HepG2 (cell line): ENCODE results near the gene SPCS2. TPM values are rescaled to one million over a fixed set of nuclear protein-coding genes. Genes with fewer than 3 reads are reported as not detected.

Source experiments
- ATAC-seq: fragments of 200-7000 bp; cut with Tn5 transposase; 3 replicates; pipeline ENCODE4 v1.9.1; 2020; ENCODE audit warnings: mild to moderate bottlenecking, moderate library complexity
- BruUV-seq: library from RNA; stranded (reverse); fragments of 400-500 nt; replicated peaks from 2 replicates; lab custom pipeline; 2021; lab: Mats Ljungman, UMichigan
- CTCF ChIA-PET: fragments of 300-600 bp; formaldehyde crosslinking; extraction: SDS; loops from one replicate; lab custom pipeline; 2021; ENCODE audit warnings: low total read pairs, inconsistent platforms, low intra/inter-chr PET ratio; lab: Yijun Ruan, JAX
- POLR2A ChIA-PET: fragments of 350-600 bp; sonication (Branson Sonifier 250); formaldehyde crosslinking; loops from one replicate; lab custom pipeline; 2020; ENCODE audit warnings: antibody characterized with exemption, inconsistent platforms; lab: Yijun Ruan, JAX
- DNase-seq: peaks from one replicate; pipeline ENCODE4 v3.0.0-alpha.2; 2015; ENCODE audit warnings: low spot score
- FAIRE-seq: peaks from 3 replicates; lab custom pipeline; 2011; peaks lifted over from hg19 to GRCh38; lab: Jason Lieb, UNC
- H2AFZ ChIP-seq: one replicate; pipeline ENCODE4 v1.6.1; 2011; ENCODE audit warnings: low read length, inconsistent platforms
- H3K27ac ChIP-seq: fragments of 300-600 bp; 3 replicates; pipeline ENCODE4 v1.8.0; 2011; ENCODE audit warnings: mixed run types, mild to moderate bottlenecking, mixed read lengths, low read length, inconsistent platforms; ENCODE audit not compliant: insufficient read depth; ENCODE audit errors: extremely low read length
- H3K27me3 ChIP-seq, 2 experiments: fragments of 200-600 bp in 1 of 2; 2 replicates in 1 of 2; 3 replicates in 1 of 2; pipeline versions ENCODE4 v1.6.0 to v1.8.0; 2011; ENCODE audit warnings: low read length in 2 of 2, mild to moderate bottlenecking in 2 of 2, moderate library complexity in 2 of 2, inconsistent platforms in 1 of 2; ENCODE audit not compliant: insufficient read depth in 2 of 2, control insufficient read depth in 1 of 2
- H3K36me3 ChIP-seq, 2 experiments: fragments of 200-600 bp in 1 of 2; replicated peaks in 1 of 2; 2 replicates in 1 of 2; 3 replicates in 1 of 2; pipeline versions ENCODE4 v1.5.1 to v1.8.0; 2011; ENCODE audit warnings: low read length in 2 of 2, inconsistent platforms in 1 of 2; ENCODE audit not compliant: insufficient read depth in 2 of 2, control insufficient read depth in 1 of 2
- H3K4me1 ChIP-seq: 2 replicates; pipeline ENCODE4 v1.5.1; 2012; ENCODE audit warnings: low read length, inconsistent platforms; ENCODE audit not compliant: insufficient read depth
- H3K4me2 ChIP-seq: 2 replicates; pipeline ENCODE4 v1.6.0; 2011; ENCODE audit warnings: low read depth, low read length, inconsistent platforms
- H3K4me3 ChIP-seq, 3 experiments: fragments of 200-600 bp in 1 of 3; sonication (generic), shearing (Covaris generic) in 1 of 3; replicated peaks in 1 of 3; 2 replicates each; pipeline ENCODE4 v1.5.1; 2011 to 2016; ENCODE audit warnings: low read length in 3 of 3, inconsistent platforms in 2 of 3, low read depth in 2 of 3, mild to moderate bottlenecking in 2 of 3, control low read depth in 1 of 3, mixed read lengths in 1 of 3; ENCODE audit not compliant: insufficient read depth in 1 of 3
- H3K79me2 ChIP-seq: one replicate; pipeline ENCODE4 v1.6.1; 2011; ENCODE audit warnings: low read length, inconsistent platforms; ENCODE audit not compliant: insufficient read depth
- H3K9ac ChIP-seq: 2 replicates; pipeline ENCODE4 v1.6.0; 2011; ENCODE audit warnings: mild to moderate bottlenecking, low read depth, low read length, inconsistent platforms; ENCODE audit not compliant: insufficient read depth
- H3K9me3 ChIP-seq: 2 replicates; pipeline ENCODE4 v1.5.1; 2012; ENCODE audit warnings: mild to moderate bottlenecking, low read length
- H4K20me1 ChIP-seq: 2 replicates; pipeline ENCODE4 v1.6.0; 2011; ENCODE audit warnings: inconsistent platforms, mild to moderate bottlenecking, low read length, moderate library complexity; ENCODE audit not compliant: insufficient read depth
- ARNT ChIP-seq: fragments of 450-650 bp; IDR thresholded peaks from 2 replicates; pipeline ENCODE4 v1.6.1; 2017
- BORCS8-MEF2B ChIP-seq: sonication (generic); formaldehyde crosslinking; IDR thresholded peaks from 2 replicates; pipeline ENCODE4 v1.8.0; 2022; ENCODE audit warnings: mild to moderate bottlenecking, missing genetic modification reagents
- GTF3A ChIP-seq: sonication (generic); formaldehyde crosslinking; conservative IDR thresholded peaks from 2 replicates; pipeline ENCODE4 v1.4.0; 2020; ENCODE audit warnings: mild to moderate bottlenecking, missing genetic modification reagents
- HMGA1 ChIP-seq: sonication (generic); formaldehyde crosslinking; conservative IDR thresholded peaks from 2 replicates; pipeline ENCODE4 v1.4.0; 2020; ENCODE audit warnings: missing genetic modification reagents
- HNRNPH1 ChIP-seq: fragments of 200-400 bp; formaldehyde crosslinking; optimal IDR thresholded peaks from 2 replicates; pipeline ENCODE3; 2017; ENCODE audit warnings: mild to moderate bottlenecking, low read depth, low read length
- KAT8 ChIP-seq: IDR thresholded peaks from 2 replicates; pipeline ENCODE4 v1.6.1; 2016; ENCODE audit warnings: missing genetic modification reagents, missing compliant biosample characterization
- MAFF ChIP-seq: IDR thresholded peaks from 2 replicates; pipeline ENCODE4 v1.6.1; 2011; ENCODE audit warnings: low read depth, low read length, improper control_type of control experiment
- NFRKB ChIP-seq: fragments of 450-650 bp; IDR thresholded peaks from 2 replicates; pipeline ENCODE4 v1.6.1; 2017
- SALL2 ChIP-seq: sonication (generic); formaldehyde crosslinking; IDR thresholded peaks from 2 replicates; pipeline ENCODE4 v1.8.1; 2023; ENCODE audit warnings: mild to moderate bottlenecking, missing genetic modification reagents, inconsistent platforms
- SPEN ChIP-seq: sonication (generic); formaldehyde crosslinking; IDR thresholded peaks from 2 replicates; pipeline ENCODE4 v1.5.1; 2020; ENCODE audit warnings: low read depth, mild to moderate bottlenecking, missing genetic modification reagents
- ZNF224 ChIP-seq: sonication (generic); formaldehyde crosslinking; IDR thresholded peaks from 2 replicates; pipeline ENCODE4 v1.5.0; 2020; ENCODE audit warnings: mild to moderate bottlenecking, missing genetic modification reagents
- ZSCAN12 ChIP-seq: sonication (generic); formaldehyde crosslinking; IDR thresholded peaks from 2 replicates; pipeline ENCODE4 v1.9.0; 2021; ENCODE audit warnings: mild to moderate bottlenecking, missing genetic modification reagents
- whole genome bisulfite sequencing: methylation state at CpG from one replicate; pipeline ENCODE4 v1.1.6; 2017; ENCODE audit warnings: low lambda C conversion rate; 5-methylcytosine and 5-hydroxymethylcytosine counted together
- in situ Hi-C: cut with HindIII; loops from 2 replicates; pipeline ENCODE4 v1.10.0; 2017; ENCODE audit warnings: low pct_unique_long_range_greater_than_20kb; ENCODE audit not compliant: extremely low pct_ligation_motif_present
- intact Hi-C: fragments of 100-400 bp; cut with micrococcal nuclease; formaldehyde crosslinking; loops from one replicate; pipeline ENCODE4 v1.10.0; 2022; ENCODE audit not compliant: unreplicated experiment
- polyA plus RNA-seq, 8 experiments: library from polyadenylated mRNA; depleted of rRNA in 3 of 8; stranded (reverse) in 7 of 8; unstranded in 1 of 8; fragments of >200 nt; fragmentation: Illumina TruSeq in 4 of 8; extraction: Trizol in 4 of 8; gene quantifications; 2 replicates each; pipeline versions ENCODE4 v1.2.1 to v1.2.3, GENCODE V29; 2011 to 2016; ENCODE audit warnings: low read depth in 4 of 8, missing spikeins in 1 of 8, mixed read lengths in 1 of 8; ENCODE audit not compliant: insufficient read depth in 1 of 8
- total RNA-seq, 5 experiments: library from RNA; depleted of rRNA; stranded (reverse); fragments of >200 nt; fragmentation: Illumina TruSeq; extraction: Trizol; gene quantifications; 2 replicates each; pipeline ENCODE4 v1.2.3, GENCODE V29; 2016; ENCODE audit warnings: low read depth in 1 of 5
- TF ChIP-seq, protein P1 (sequence below): sonication (generic); formaldehyde crosslinking; IDR thresholded peaks from 2 replicates; pipeline ENCODE4 v1.9.0; 2022; ENCODE audit warnings: low read depth, missing genetic modification reagents
- TF ChIP-seq, protein P2 (sequence below): sonication (generic); formaldehyde crosslinking; IDR thresholded peaks from 2 replicates; pipeline ENCODE4 v1.4.0; 2020; ENCODE audit warnings: low read depth, missing genetic modification reagents
- TF ChIP-seq, protein P3 (sequence below): sonication (generic); formaldehyde crosslinking; IDR thresholded peaks from 2 replicates; pipeline ENCODE4 v1.4.0; 2020; ENCODE audit warnings: missing genetic modification reagents, borderline replicate concordance

The SPCS2 gene
- total and polyA plus RNA-seq, 2 of the 13 experiments (the other 11 are each of a cell fraction or from before 2014, with no cell fraction given), result 87.3 to 142 TPM

DNA sequence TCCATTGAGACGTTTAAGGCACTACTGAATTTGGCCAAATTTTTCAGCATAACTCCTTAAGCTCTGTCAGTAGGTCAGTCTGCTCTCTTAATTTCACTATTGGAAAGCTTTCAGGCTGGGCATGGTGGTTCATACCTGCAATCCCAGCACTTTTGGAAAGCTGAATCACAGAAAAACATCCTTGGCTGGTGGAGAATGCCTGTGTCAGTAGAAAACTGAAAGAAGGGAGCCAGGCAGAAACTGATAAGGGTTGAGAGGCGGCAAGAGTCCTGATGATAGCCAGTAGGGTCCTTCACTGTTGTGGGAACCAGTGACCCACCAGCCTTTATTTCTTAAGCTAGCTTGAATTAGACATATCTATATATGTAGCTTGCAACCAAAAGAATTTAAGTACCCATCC, 62.3 kb downstream of the SPCS2 start (continued):
- TF ChIP-seq, protein P1, sequence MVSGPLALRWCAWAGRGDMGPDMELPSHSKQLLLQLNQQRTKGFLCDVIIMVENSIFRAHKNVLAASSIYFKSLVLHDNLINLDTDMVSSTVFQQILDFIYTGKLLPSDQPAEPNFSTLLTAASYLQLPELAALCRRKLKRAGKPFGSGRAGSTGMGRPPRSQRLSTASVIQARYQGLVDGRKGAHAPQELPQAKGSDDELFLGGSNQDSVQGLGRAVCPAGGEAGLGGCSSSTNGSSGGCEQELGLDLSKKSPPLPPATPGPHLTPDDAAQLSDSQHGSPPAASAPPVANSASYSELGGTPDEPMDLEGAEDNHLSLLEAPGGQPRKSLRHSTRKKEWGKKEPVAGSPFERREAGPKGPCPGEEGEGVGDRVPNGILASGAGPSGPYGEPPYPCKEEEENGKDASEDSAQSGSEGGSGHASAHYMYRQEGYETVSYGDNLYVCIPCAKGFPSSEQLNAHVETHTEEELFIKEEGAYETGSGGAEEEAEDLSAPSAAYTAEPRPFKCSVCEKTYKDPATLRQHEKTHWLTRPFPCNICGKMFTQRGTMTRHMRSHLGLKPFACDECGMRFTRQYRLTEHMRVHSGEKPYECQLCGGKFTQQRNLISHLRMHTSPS (CRISPR knock-in tag), result no peak

DNA sequence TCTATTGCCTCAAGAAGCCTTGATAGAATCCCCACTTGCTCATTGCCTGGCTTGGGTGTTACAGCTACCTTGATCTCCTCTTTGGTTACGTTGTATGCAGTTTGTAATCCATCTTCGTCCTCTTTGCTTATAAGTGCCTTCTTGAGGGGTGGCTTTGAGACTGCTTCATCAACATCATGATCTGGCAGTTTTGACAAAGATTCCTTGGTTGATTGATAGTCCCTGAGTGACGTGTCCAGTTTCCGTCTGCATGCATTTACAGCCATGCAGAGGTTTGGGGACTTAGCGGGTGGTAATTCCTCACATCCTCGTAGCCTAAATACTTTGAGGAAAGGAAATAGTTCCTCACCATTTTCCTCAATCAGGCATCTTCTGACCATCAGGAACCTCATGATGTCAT, 62.8 kb downstream of the SPCS2 start:
- BruUV-seq, result no TSS peak
- ChIA-PET CTCF (no interaction called here), POLR2A (no interaction called here)
- intact Hi-C loops, result no loop called here
- no peak for ATAC-seq
- Histone ChIP-seq H3K4me2 (no peak overlapping the region), H3K9ac (no peak overlapping the region), H3K27me3 (no peaks in the 10 kb centered on the region), H3K36me3 (peaks cover 6 to 22% of the 10 kb centered on the region in 2 experiments; a peak in 4 of 5 replicates), H3K4me3 (no peak overlapping the region), H3K4me1 (peaks cover 17% of the 10 kb centered on the region), H3K27ac (no peak overlapping the region), H3K9me3 (no peaks in the 10 kb centered on the region), H4K20me1 (no peaks in the 10 kb centered on the region), H3K79me2 (no peaks in the 10 kb centered on the region), H2AFZ (no peak overlapping the region)
- 99% methylated on average over 6 of the region's 6 CpGs for WGBS
- FAIRE-seq, result no peak
- no peak for DNase-seq
- in situ Hi-C loops, result no loop called here
- TF ChIP-seq BORCS8-MEF2B (CRISPR knock-in tag) (no peak), SPEN (CRISPR knock-in tag) (no peak), ZSCAN12 (CRISPR knock-in tag) (no peak), HNRNPH1 (no peak), KAT8 (CRISPR knock-in tag) (no peak), ZNF224 (CRISPR knock-in tag) (no peak), NFRKB (no peak), ARNT (no peak), SALL2 (CRISPR knock-in tag) (no peak), MAFF (no peak), HMGA1 (CRISPR knock-in tag) (no peak), GTF3A (CRISPR knock-in tag) (no peak)
- TF ChIP-seq, protein P2, sequence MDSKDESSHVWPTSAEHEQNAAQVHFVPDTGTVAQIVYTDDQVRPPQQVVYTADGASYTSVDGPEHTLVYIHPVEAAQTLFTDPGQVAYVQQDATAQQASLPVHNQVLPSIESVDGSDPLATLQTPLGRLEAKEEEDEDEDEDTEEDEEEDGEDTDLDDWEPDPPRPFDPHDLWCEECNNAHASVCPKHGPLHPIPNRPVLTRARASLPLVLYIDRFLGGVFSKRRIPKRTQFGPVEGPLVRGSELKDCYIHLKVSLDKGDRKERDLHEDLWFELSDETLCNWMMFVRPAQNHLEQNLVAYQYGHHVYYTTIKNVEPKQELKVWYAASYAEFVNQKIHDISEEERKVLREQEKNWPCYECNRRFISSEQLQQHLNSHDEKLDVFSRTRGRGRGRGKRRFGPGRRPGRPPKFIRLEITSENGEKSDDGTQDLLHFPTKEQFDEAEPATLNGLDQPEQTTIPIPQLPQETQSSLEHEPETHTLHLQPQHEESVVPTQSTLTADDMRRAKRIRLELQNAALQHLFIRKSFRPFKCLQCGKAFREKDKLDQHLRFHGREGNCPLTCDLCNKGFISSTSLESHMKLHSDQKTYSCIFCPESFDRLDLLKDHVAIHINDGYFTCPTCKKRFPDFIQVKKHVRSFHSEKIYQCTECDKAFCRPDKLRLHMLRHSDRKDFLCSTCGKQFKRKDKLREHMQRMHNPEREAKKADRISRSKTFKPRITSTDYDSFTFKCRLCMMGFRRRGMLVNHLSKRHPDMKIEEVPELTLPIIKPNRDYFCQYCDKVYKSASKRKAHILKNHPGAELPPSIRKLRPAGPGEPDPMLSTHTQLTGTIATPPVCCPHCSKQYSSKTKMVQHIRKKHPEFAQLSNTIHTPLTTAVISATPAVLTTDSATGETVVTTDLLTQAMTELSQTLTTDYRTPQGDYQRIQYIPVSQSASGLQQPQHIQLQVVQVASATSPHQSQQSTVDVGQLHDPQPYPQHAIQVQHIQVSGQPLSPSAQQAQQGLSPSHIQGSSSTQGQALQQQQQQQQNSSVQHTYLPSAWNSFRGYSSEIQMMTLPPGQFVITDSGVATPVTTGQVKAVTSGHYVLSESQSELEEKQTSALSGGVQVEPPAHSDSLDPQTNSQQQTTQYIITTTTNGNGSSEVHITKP (CRISPR knock-in tag), result no peak
- TF ChIP-seq, protein P3, sequence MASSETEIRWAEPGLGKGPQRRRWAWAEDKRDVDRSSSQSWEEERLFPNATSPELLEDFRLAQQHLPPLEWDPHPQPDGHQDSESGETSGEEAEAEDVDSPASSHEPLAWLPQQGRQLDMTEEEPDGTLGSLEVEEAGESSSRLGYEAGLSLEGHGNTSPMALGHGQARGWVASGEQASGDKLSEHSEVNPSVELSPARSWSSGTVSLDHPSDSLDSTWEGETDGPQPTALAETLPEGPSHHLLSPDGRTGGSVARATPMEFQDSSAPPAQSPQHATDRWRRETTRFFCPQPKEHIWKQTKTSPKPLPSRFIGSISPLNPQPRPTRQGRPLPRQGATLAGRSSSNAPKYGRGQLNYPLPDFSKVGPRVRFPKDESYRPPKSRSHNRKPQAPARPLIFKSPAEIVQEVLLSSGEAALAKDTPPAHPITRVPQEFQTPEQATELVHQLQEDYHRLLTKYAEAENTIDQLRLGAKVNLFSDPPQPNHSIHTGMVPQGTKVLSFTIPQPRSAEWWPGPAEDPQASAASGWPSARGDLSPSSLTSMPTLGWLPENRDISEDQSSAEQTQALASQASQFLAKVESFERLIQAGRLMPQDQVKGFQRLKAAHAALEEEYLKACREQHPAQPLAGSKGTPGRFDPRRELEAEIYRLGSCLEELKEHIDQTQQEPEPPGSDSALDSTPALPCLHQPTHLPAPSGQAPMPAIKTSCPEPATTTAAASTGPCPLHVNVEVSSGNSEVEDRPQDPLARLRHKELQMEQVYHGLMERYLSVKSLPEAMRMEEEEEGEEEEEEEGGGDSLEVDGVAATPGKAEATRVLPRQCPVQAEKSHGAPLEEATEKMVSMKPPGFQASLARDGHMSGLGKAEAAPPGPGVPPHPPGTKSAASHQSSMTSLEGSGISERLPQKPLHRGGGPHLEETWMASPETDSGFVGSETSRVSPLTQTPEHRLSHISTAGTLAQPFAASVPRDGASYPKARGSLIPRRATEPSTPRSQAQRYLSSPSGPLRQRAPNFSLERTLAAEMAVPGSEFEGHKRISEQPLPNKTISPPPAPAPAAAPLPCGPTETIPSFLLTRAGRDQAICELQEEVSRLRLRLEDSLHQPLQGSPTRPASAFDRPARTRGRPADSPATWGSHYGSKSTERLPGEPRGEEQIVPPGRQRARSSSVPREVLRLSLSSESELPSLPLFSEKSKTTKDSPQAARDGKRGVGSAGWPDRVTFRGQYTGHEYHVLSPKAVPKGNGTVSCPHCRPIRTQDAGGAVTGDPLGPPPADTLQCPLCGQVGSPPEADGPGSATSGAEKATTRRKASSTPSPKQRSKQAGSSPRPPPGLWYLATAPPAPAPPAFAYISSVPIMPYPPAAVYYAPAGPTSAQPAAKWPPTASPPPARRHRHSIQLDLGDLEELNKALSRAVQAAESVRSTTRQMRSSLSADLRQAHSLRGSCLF (CRISPR knock-in tag), result no peak
